NOMO-1 treated with dmso at 0.1 percent for 144 hours (cell line): ENCODE measurements around the gene GDF3.
"Not testable (repeated sequence)": the region's sequence is repeated elsewhere in the genome, so short reads cannot be mapped to it uniquely, and the experiment has no call there.

Experiments used
- DNase-seq: peaks from one replicate; lab custom pipeline; 2025; ENCODE audit not compliant: unreplicated experiment; lab: John Stamatoyannopoulos, UW

GDF3 gene

GRCh38 chr12:7668171-7668570 lies 27.4 kb downstream of the GDF3 start:
- DNase-seq, result no peak

- peak; percentile 41 for DNase-seq
Measured at GRCh38 chr12:7667125-7667524, 28.4 kb downstream of the GDF3 start.

- DNase-seq, result peak; percentile 19
Measured at GRCh38 chr12:7666595-7666994, 29.0 kb downstream of the GDF3 start.

GRCh38 chr12:7661741-7662140 lies 33.8 kb downstream of the GDF3 start:
- DNase-seq, result no peak

GRCh38 chr12:7656121-7656520 lies 39.5 kb downstream of the GDF3 start:
- DNase-seq, result peak; percentile 64

- no peak for DNase-seq
Measured at GRCh38 chr12:7650091-7650490, 45.5 kb downstream of the GDF3 start.

- DNase-seq, result no peak
Measured at GRCh38 chr12:7647071-7647470, 48.5 kb downstream of the GDF3 start.

- DNase-seq, result no peak
Measured at GRCh38 chr12:7646178-7646475, 49.4 kb downstream of the GDF3 start.

GRCh38 chr12:7645395-7646177 lies 50.0 kb downstream of the GDF3 start:
- DNase-seq, result no peak

- DNase-seq, result peak; percentile 15
Measured at GRCh38 chr12:7642876-7643309, 52.7 kb downstream of the GDF3 start.

GRCh38 chr12:7642287-7642686 lies 53.3 kb downstream of the GDF3 start:
- no peak for DNase-seq

GRCh38 chr12:7640123-7640995 lies 55.2 kb downstream of the GDF3 start:
- not testable (repeated sequence) for DNase-seq
